ENCODE measurements around the gene NCF1.

DNA sequence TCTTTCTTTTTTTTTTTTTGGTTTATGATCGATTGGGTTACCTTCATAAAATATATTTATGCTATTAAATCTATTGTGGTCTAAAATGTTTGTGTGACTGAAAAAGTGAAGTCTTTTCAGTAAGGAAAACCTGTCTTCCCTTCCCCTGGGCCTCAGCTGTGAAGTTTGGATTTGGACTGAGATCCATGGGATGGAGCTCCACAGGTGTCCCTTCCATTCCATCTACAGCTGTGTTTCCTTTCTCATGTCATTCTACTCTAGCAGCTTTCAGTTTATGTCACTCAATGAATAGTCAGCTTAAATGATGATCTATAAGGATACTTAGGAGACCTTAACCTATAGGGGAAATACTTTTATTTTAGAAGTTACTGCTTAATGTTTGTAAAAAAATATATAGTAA is 48.0 kb upstream of the NCF1 start:
- TF ChIP-seq POLR2A (IDR thresholded peaks at IDR 0.05), result no peak
- TF ChIP-seq, protein P1, sequence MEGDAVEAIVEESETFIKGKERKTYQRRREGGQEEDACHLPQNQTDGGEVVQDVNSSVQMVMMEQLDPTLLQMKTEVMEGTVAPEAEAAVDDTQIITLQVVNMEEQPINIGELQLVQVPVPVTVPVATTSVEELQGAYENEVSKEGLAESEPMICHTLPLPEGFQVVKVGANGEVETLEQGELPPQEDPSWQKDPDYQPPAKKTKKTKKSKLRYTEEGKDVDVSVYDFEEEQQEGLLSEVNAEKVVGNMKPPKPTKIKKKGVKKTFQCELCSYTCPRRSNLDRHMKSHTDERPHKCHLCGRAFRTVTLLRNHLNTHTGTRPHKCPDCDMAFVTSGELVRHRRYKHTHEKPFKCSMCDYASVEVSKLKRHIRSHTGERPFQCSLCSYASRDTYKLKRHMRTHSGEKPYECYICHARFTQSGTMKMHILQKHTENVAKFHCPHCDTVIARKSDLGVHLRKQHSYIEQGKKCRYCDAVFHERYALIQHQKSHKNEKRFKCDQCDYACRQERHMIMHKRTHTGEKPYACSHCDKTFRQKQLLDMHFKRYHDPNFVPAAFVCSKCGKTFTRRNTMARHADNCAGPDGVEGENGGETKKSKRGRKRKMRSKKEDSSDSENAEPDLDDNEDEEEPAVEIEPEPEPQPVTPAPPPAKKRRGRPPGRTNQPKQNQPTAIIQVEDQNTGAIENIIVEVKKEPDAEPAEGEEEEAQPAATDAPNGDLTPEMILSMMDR (IDR thresholded peaks at IDR 0.05), result no peak

Measured in thyroid gland (tissue), 4 donors.